K562 (cell line): ENCODE results near the gene SP6. TPM values are rescaled to one million over a fixed set of nuclear protein-coding genes. Genes with fewer than 3 reads are reported as not detected.

ENCODE experiments used
- CHD1 ChIP-seq: fragments of 200-600 bp; sonication (generic); IDR thresholded peaks from one replicate; pipeline ENCODE4 v1.6.1; 2012; ENCODE audit warnings: mild to moderate bottlenecking, moderate library complexity, low read length, inconsistent platforms
- ETV6 ChIP-seq, 3 experiments: fragments of 150-350 bp in 1 of 3; sonication (generic) in 1 of 3; formaldehyde crosslinking in 1 of 3; IDR thresholded peaks; 2 replicates each; pipeline versions ENCODE4 v1.6.1 to v1.8.0; 2014 to 2022; ENCODE audit warnings: borderline replicate concordance in 2 of 3, low read depth in 2 of 3, antibody characterized with exemption in 1 of 3, low read length in 1 of 3, mild to moderate bottlenecking in 1 of 3, missing genetic modification reagents in 1 of 3
- GTF2E2 ChIP-seq: fragments of 200-800 bp; sonication (Bioruptor generic); IDR thresholded peaks from 2 replicates; pipeline ENCODE4 v1.6.1; 2016; ENCODE audit warnings: missing genetic modification characterization, missing compliant biosample characterization
- KLF16 ChIP-seq: IDR thresholded peaks from 2 replicates; pipeline ENCODE4 v1.6.1; 2016; ENCODE audit warnings: antibody characterized with exemption
- NKRF ChIP-seq: fragments of 450-650 bp; IDR thresholded peaks from 2 replicates; pipeline ENCODE4 v1.6.1; 2016; ENCODE audit warnings: borderline replicate concordance
- NUFIP1 ChIP-seq: fragments of 450-650 bp; IDR thresholded peaks from 2 replicates; pipeline ENCODE4 v1.6.1; 2018; ENCODE audit not compliant: partially characterized antibody
- PHF20 ChIP-seq: fragments of 450-650 bp; IDR thresholded peaks from 2 replicates; pipeline ENCODE4 v1.6.1; 2018; ENCODE audit not compliant: partially characterized antibody
- TFAP4 ChIP-seq: sonication (generic); formaldehyde crosslinking; IDR thresholded peaks from 2 replicates; pipeline ENCODE4 v1.8.0; 2022; ENCODE audit warnings: missing genetic modification reagents, mild to moderate bottlenecking, moderate library complexity, borderline replicate concordance
- THAP12 ChIP-seq: fragments of 250-450 bp; sonication (Bioruptor Pico); IDR thresholded peaks from 2 replicates; pipeline ENCODE4 v1.9.0; 2021; ENCODE audit warnings: mild to moderate bottlenecking, inconsistent platforms
- ZFP1 ChIP-seq: fragments of 450-650 bp; formaldehyde crosslinking; IDR thresholded peaks from 2 replicates; pipeline ENCODE4 v1.4.0; 2020; ENCODE audit warnings: mild to moderate bottlenecking, mixed read lengths
- polyA plus RNA-seq, 8 experiments: library from polyadenylated mRNA; depleted of rRNA in 4 of 8; stranded (reverse) in 5 of 8; unstranded in 3 of 8; fragments of >200 nt; fragmentation: Nextera tagmentation in 2 of 8; fragmentation: Illumina TruSeq in 1 of 8; extraction: Ambion mirVana in 2 of 8; extraction: Trizol in 1 of 8; gene quantifications; 2 replicates each; pipeline versions ENCODE4 v1.2.1 to v1.2.3, GENCODE V29; 2011 to 2014; ENCODE audit warnings: inconsistent platforms in 1 of 8, missing spikeins in 1 of 8
- total RNA-seq, 7 experiments: library from RNA; depleted of rRNA in 6 of 7; stranded (reverse); fragments of >200 nt in 6 of 7; fragmentation: Illumina TruSeq in 2 of 7; extraction: Trizol in 2 of 7; gene quantifications; 2 replicates each; pipeline versions ENCODE4 v1.2.1 to v1.2.3, GENCODE V29; 2011 to 2021; ENCODE audit warnings: low replicate concordance in 1 of 7
- TF ChIP-seq, protein P1 (sequence below), 2 experiments: fragments of 450-650 bp; IDR thresholded peaks; 2 replicates each; pipeline ENCODE4 v1.6.1; 2018; ENCODE audit warnings: mild to moderate bottlenecking in 2 of 2, low read depth in 1 of 2; ENCODE audit not compliant: partially characterized antibody in 2 of 2
- TF ChIP-seq, protein P2 (sequence below): sonication (generic); formaldehyde crosslinking; IDR thresholded peaks from 2 replicates; pipeline ENCODE4 v1.8.0; 2023; ENCODE audit warnings: mild to moderate bottlenecking, missing genetic modification reagents

SP6 gene
- total and polyA plus RNA-seq, 9 of the 15 experiments (the other 6 are each of a cell fraction or from before 2014, with no cell fraction given): 0.11 to 7.9 (median 2.2) TPM

DNA sequence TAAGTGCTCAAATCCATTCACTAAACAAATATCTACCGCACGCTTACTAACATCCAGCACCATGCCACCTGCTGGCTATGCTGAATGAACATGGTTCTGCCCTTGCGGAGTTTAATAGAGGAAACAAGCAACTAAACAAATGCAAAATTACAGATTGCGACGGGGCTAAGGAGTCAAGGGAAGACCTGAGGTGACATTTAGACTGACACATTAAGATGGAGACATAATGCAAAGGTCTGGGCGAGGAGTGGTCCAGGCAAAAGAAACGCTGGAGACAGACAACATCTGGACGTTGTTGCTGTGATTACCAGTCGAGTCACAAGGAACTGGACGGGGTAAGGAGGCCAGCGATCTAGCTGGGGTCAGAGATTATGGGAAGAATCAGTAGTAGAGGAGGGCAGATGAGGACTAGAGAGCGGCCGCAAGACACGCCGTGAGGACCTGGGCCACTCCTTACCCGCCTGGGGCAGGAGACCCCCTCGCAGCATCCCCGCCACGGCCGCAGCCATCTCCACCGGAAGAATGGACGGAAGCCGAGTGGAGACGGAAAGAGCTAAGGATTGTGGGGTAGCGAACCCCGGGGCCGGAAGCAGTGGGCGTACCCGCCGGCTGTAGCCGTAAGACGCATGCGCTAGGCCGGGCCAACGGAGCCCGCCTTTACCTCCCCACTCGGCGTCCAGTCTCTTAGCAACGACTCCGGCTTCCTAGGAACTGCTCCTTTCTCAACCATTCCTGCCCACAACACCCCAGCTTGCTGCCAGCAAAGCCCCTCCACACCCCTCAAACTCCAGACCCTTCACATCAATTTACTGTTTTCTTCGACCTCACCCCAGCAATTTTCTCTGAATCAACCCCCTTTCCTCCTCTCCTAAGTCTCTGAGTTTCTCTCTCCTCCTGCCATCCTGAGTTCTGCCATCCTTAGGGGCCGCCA, 19.7 kb downstream of the SP6 start, which contains the start of the genes LRRC46 and MRPL10 (continued):
- TF ChIP-seq KLF16: 0 out of 2 replicates have a peak, but pooled peaks have one; percentile 35
- TF ChIP-seq, protein P1, sequence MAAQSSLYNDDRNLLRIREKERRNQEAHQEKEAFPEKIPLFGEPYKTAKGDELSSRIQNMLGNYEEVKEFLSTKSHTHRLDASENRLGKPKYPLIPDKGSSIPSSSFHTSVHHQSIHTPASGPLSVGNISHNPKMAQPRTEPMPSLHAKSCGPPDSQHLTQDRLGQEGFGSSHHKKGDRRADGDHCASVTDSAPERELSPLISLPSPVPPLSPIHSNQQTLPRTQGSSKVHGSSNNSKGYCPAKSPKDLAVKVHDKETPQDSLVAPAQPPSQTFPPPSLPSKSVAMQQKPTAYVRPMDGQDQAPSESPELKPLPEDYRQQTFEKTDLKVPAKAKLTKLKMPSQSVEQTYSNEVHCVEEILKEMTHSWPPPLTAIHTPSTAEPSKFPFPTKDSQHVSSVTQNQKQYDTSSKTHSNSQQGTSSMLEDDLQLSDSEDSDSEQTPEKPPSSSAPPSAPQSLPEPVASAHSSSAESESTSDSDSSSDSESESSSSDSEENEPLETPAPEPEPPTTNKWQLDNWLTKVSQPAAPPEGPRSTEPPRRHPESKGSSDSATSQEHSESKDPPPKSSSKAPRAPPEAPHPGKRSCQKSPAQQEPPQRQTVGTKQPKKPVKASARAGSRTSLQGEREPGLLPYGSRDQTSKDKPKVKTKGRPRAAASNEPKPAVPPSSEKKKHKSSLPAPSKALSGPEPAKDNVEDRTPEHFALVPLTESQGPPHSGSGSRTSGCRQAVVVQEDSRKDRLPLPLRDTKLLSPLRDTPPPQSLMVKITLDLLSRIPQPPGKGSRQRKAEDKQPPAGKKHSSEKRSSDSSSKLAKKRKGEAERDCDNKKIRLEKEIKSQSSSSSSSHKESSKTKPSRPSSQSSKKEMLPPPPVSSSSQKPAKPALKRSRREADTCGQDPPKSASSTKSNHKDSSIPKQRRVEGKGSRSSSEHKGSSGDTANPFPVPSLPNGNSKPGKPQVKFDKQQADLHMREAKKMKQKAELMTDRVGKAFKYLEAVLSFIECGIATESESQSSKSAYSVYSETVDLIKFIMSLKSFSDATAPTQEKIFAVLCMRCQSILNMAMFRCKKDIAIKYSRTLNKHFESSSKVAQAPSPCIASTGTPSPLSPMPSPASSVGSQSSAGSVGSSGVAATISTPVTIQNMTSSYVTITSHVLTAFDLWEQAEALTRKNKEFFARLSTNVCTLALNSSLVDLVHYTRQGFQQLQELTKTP (IDR thresholded peaks at IDR 0.05; ENCODE audit: low read depth in 1 of 2, partially characterized antibody in 2 of 2): peak; percentile 49 to 84
- TF ChIP-seq NKRF: peak; percentile 86
- TF ChIP-seq, protein P2, sequence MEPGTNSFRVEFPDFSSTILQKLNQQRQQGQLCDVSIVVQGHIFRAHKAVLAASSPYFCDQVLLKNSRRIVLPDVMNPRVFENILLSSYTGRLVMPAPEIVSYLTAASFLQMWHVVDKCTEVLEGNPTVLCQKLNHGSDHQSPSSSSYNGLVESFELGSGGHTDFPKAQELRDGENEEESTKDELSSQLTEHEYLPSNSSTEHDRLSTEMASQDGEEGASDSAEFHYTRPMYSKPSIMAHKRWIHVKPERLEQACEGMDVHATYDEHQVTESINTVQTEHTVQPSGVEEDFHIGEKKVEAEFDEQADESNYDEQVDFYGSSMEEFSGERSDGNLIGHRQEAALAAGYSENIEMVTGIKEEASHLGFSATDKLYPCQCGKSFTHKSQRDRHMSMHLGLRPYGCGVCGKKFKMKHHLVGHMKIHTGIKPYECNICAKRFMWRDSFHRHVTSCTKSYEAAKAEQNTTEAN: peak; percentile 55; the same call in 1 of the 2 replicates
- TF ChIP-seq ZFP1 (CRISPR knock-in tag): no peak
- no peak for TF ChIP-seq NUFIP1
- TF ChIP-seq GTF2E2 (tag): 0 out of 2 replicates have a peak, but pooled peaks have one; percentile 61
- no peak for TF ChIP-seq ETV6 (IDR thresholded peaks at IDR 0.05; ENCODE audit: borderline replicate concordance in 1 of 2, low read depth in 2 of 2, low read length in 1 of 2)
- TF ChIP-seq ETV6 (CRISPR knock-in tag; IDR thresholded peaks at IDR 0.05; ENCODE audit: borderline replicate concordance): 0 out of 2 replicates have a peak, but pooled peaks have one; percentile 37
- TF ChIP-seq CHD1: no peak
- peak; percentile 94 for TF ChIP-seq PHF20
- peak; percentile 79 for TF ChIP-seq TFAP4
- TF ChIP-seq THAP12 (CRISPR knock-in tag): peak; percentile 86; the same call in 1 of the 2 replicates
